ENCODE data around the gene KRTAP29-1. TPM values are rescaled to one million over a fixed set of nuclear protein-coding genes. Genes with fewer than 3 reads are reported as not detected.

The KRTAP29-1 gene
- total RNA-seq, 3 donors from 2014 or later, result not detected

DNA sequence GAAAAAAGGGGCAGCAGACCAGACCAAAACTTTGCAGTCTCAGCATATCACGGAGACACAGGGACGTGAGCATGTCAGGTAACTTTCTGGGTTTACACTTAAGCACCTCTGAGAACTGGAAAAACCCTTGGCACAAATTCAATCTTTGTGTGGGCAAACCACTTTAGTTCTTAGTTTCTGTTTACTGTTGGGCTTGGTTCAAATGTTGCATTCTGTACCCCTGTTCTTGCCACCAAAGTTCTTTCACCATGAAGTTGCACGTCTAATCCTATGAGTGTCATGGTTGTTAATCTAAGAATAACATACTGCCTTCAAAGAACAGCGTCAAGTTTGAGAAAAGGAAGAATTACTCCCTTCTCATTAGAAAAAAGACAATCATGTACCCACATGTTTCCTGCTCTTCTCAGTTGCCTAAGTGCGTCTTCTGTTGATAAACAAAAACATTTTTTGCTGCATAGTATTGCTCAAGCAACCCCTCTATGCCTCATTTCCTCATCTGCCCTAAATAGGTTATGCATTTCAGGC is 36.4 kb upstream of the KRTAP29-1 start:
- H3K36me3 ChIP-seq, result no peaks in the 10 kb centered on the region
- peaks cover 7 to 17% of the 10 kb centered on the region in 2 donors for H3K9me3 ChIP-seq
- peak overlapping the region; percentile 65 to 80 for H3K27ac ChIP-seq
- DNase-seq (ENCODE audit: low spot score in 2 of 2), result no peak
- intact Hi-C loops (cut with DNase I; ENCODE audit: low total_unique reads), result no loop called here
- H3K27me3 ChIP-seq, result no peaks in the 10 kb centered on the region
- TF ChIP-seq POLR2A (IDR thresholded peaks at IDR 0.05) (no peak), POLR2AphosphoS5 (IDR thresholded peaks at IDR 0.05) (no peak)
- TF ChIP-seq, protein P1, sequence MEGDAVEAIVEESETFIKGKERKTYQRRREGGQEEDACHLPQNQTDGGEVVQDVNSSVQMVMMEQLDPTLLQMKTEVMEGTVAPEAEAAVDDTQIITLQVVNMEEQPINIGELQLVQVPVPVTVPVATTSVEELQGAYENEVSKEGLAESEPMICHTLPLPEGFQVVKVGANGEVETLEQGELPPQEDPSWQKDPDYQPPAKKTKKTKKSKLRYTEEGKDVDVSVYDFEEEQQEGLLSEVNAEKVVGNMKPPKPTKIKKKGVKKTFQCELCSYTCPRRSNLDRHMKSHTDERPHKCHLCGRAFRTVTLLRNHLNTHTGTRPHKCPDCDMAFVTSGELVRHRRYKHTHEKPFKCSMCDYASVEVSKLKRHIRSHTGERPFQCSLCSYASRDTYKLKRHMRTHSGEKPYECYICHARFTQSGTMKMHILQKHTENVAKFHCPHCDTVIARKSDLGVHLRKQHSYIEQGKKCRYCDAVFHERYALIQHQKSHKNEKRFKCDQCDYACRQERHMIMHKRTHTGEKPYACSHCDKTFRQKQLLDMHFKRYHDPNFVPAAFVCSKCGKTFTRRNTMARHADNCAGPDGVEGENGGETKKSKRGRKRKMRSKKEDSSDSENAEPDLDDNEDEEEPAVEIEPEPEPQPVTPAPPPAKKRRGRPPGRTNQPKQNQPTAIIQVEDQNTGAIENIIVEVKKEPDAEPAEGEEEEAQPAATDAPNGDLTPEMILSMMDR (IDR thresholded peaks at IDR 0.05), result no peak
- no peak overlapping the region for H3K4me3 ChIP-seq
- peaks cover 0 to 7% of the 10 kb centered on the region in 2 donors for H3K4me1 ChIP-seq

DNA sequence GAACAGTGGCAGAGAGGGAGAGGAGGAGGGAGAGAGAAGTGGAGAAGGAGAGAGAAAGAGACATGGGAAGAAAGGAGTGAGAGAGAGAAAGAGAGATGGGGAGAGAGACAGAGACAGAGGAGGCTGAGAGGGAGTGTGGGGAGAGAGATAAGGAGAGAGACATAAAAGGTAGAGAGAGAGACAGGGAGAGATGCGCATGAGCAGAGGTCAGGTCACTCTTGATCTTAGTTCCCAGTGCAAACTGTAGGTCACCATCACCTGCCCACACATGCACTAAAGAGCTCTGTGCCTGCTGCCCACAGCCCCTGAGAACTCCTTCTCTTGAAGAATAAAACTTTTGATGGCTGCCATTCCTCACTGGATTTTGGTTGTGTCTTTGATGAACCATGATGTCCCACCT is 33.1 kb upstream of the KRTAP29-1 start:
- H3K4me3 ChIP-seq, result no peak overlapping the region
- no peaks in the 10 kb centered on the region for H3K27me3 ChIP-seq
- H3K27ac ChIP-seq, result peak overlapping the region; percentile 64 to 66
- H3K36me3 ChIP-seq, result no peaks in the 10 kb centered on the region
- intact Hi-C loops (cut with DNase I; ENCODE audit: low total_unique reads), result no loop called here
- no peaks in the 10 kb centered on the region for H3K9me3 ChIP-seq
- peaks cover 0 to 7% of the 10 kb centered on the region in 2 donors for H3K4me1 ChIP-seq
- TF ChIP-seq, protein P1 (IDR thresholded peaks at IDR 0.05), result no peak
- TF ChIP-seq POLR2AphosphoS5 (IDR thresholded peaks at IDR 0.05) (no peak), POLR2A (IDR thresholded peaks at IDR 0.05) (no peak)
- DNase-seq (ENCODE audit: low spot score in 2 of 2), result no peak

DNA sequence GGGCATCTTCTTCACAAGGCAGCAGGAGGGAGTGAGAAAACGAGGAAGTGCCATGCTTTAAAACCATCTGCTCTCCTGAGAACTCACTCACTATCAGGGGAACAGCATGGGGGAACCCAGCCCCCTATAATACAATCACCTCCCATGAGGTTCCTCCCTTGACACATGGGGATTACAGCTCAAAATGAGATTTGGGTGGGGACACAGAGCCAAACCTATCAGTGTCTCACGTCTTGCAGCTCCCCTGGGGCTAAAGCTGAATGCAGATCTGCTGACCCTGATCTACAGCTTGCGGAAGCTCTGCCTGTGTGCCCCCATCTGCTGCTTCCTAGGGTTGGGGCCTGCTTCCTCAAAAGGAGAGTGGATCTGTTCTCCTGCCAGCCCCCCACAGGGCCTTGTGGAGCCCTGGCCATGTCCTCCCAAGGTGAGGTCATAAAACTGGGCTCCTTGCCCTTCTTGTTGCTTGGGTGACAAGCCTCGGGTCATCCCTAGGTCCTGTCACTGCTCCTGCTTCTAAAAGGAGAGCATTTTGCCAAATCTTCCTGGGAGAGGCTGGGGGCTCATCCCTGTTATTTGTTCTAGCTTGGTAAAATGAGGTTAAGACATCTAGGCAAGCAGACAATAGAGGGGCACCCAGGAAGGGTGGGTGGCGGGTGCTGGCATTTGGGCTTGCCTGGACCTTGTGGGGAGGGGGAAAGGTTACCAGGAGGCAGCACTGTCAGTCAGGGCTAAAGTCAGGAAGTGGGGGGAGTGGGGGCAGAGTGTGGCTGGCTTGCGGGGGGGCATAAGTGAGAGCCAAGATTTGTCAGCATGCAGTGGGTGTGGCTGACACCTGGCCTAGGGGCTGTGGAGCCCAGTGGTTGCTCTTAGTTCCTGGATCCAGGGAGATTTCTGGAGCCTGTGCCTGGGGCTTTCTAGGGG is 32.0 kb upstream of the KRTAP29-1 start:
- DNase-seq (ENCODE audit: low spot score in 2 of 2), result no peak
- Histone ChIP-seq H3K27me3 (no peaks in the 10 kb centered on the region), H3K9me3 (no peaks in the 10 kb centered on the region), H3K4me3 (no peak overlapping the region), H3K4me1 (peaks cover 0 to 4% of the 10 kb centered on the region in 2 donors), H3K36me3 (no peaks in the 10 kb centered on the region), H3K27ac (peak overlapping the region; percentile 64 to 66)
- intact Hi-C loops (cut with DNase I; ENCODE audit: low total_unique reads), result no loop called here
- TF ChIP-seq POLR2AphosphoS5 (IDR thresholded peaks at IDR 0.05) (no peak), POLR2A (IDR thresholded peaks at IDR 0.05) (no peak)
- TF ChIP-seq, protein P1 (IDR thresholded peaks at IDR 0.05), result no peak

DNA sequence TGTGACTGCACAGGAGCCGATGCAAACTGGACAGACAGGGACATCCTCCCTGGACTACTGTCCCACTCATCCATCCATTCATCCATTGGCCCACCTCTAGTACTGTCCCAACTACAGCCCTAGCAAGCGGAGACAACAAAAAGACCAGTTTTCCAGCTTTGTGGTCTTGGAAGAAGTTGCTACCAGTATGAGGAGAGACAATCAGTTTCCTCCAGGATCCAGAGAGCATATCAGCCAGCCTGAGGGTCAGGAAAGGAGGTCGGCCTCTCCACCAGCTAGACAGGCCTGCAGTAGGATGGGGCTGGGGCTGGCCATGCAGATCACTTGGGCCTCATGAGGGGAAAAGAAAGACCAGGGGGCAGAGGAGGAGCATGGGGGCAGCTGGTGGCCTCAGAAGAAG is 31.2 kb upstream of the KRTAP29-1 start:
- H3K4me1 ChIP-seq, result no peaks in the 10 kb centered on the region
- peak overlapping the region in 1 of 2 donors; percentile 64 for H3K27ac ChIP-seq
- no peaks in the 10 kb centered on the region for H3K27me3 ChIP-seq
- intact Hi-C loops (cut with DNase I; ENCODE audit: low total_unique reads), result no loop called here
- DNase-seq (ENCODE audit: low spot score in 2 of 2), result no peak
- H3K36me3 ChIP-seq, result no peaks in the 10 kb centered on the region
- H3K9me3 ChIP-seq, result no peaks in the 10 kb centered on the region
- TF ChIP-seq, protein P1 (IDR thresholded peaks at IDR 0.05), result no peak
- TF ChIP-seq POLR2AphosphoS5 (IDR thresholded peaks at IDR 0.05) (no peak), POLR2A (IDR thresholded peaks at IDR 0.05) (no peak)
- H3K4me3 ChIP-seq, result no peak overlapping the region

GRCh38 chr17:41333098-41333497 is 30.4 kb upstream of the KRTAP29-1 start:
- TF ChIP-seq, protein P1 (IDR thresholded peaks at IDR 0.05), result no peak
- no peak for TF ChIP-seq POLR2A (IDR thresholded peaks at IDR 0.05)
- TF ChIP-seq POLR2AphosphoS5 (IDR thresholded peaks at IDR 0.05), result no peak
- intact Hi-C loops (cut with DNase I; ENCODE audit: low total_unique reads), result no loop called here
- Histone ChIP-seq H3K27me3 (no peaks in the 10 kb centered on the region), H3K27ac (no peak overlapping the region), H3K4me1 (no peaks in the 10 kb centered on the region), H3K9me3 (no peaks in the 10 kb centered on the region), H3K4me3 (no peak overlapping the region), H3K36me3 (no peaks in the 10 kb centered on the region)
- DNase-seq (ENCODE audit: low spot score in 2 of 2), result no peak
